SK-N-SH treated with all-trans-retinoic acid at 6 μM for 48 hours (cell line): ENCODE results near the gene TSPAN9.

ENCODE experiments used
- ATAC-seq: fragments of 200-7000 bp; cut with Tn5 transposase; 3 replicates; pipeline ENCODE4 v1.9.1; 2020; ENCODE audit warnings: mild to moderate bottlenecking, moderate library complexity
- ARNTL ChIP-seq: fragments of 450-650 bp; formaldehyde crosslinking; IDR thresholded peaks from 2 replicates; pipeline ENCODE4 v1.5.0; 2020; ENCODE audit warnings: low read depth, mild to moderate bottlenecking, moderate library complexity, borderline replicate concordance
- CSDC2 ChIP-seq: fragments of 250-450 bp; sonication (Bioruptor Pico); IDR thresholded peaks from 2 replicates; pipeline ENCODE4 v1.5.0; 2020; ENCODE audit warnings: mild to moderate bottlenecking, moderate library complexity
- CSRNP3 ChIP-seq: fragments of 250-450 bp; sonication (Bioruptor Pico); IDR thresholded peaks from 2 replicates; pipeline ENCODE4 v1.5.1; 2021; ENCODE audit warnings: mild to moderate bottlenecking, moderate library complexity
- ESRRG ChIP-seq: fragments of 250-450 bp; sonication (Bioruptor Pico); IDR thresholded peaks from 2 replicates; pipeline ENCODE4 v1.6.1; 2021; ENCODE audit warnings: mild to moderate bottlenecking
- GLIS3 ChIP-seq: fragments of 250-450 bp; sonication (Bioruptor Pico); IDR thresholded peaks from 2 replicates; pipeline ENCODE4 v1.5.0; 2020; ENCODE audit warnings: mild to moderate bottlenecking, moderate library complexity
- ISL1 ChIP-seq: fragments of 250-450 bp; sonication (Bioruptor Pico); IDR thresholded peaks from 2 replicates; pipeline ENCODE4 v2.1.2; 2022; ENCODE audit warnings: mild to moderate bottlenecking, moderate library complexity
- OSR1 ChIP-seq: fragments of 250-450 bp; sonication (Bioruptor Pico); IDR thresholded peaks from 2 replicates; pipeline ENCODE4 v1.8.0; 2022; ENCODE audit warnings: moderate library complexity, mild to moderate bottlenecking, inconsistent platforms
- PPARA ChIP-seq: fragments of 250-450 bp; sonication (Bioruptor Pico); IDR thresholded peaks from 2 replicates; pipeline ENCODE4 v1.5.0; 2020; ENCODE audit warnings: mild to moderate bottlenecking, borderline replicate concordance
- RARB ChIP-seq: fragments of 250-450 bp; sonication (Bioruptor Pico); IDR thresholded peaks from 2 replicates; pipeline ENCODE4 v1.8.0; 2021; ENCODE audit warnings: mild to moderate bottlenecking, moderate library complexity
- SNAI2 ChIP-seq: fragments of 250-450 bp; sonication (Bioruptor Pico); IDR thresholded peaks from 2 replicates; pipeline ENCODE4 v1.5.0; 2020; ENCODE audit warnings: mild to moderate bottlenecking, moderate library complexity
- TCF4 ChIP-seq: fragments of 250-450 bp; sonication (Bioruptor Pico); IDR thresholded peaks from 2 replicates; pipeline ENCODE4 v1.8.0; 2021; ENCODE audit warnings: mild to moderate bottlenecking, moderate library complexity, borderline replicate concordance
- TOX ChIP-seq: fragments of 250-450 bp; sonication (Bioruptor Pico); IDR thresholded peaks from 2 replicates; pipeline ENCODE4 v1.8.0; 2021; ENCODE audit warnings: mild to moderate bottlenecking, moderate library complexity, borderline replicate concordance
- ZC3H10 ChIP-seq: fragments of 250-450 bp; sonication (Bioruptor Pico); IDR thresholded peaks from 2 replicates; pipeline ENCODE4 v1.5.1; 2021; ENCODE audit warnings: mild to moderate bottlenecking, moderate library complexity
- ZFP3 ChIP-seq: fragments of 250-450 bp; sonication (Bioruptor Pico); IDR thresholded peaks from 2 replicates; pipeline ENCODE4 v1.5.0; 2020; ENCODE audit warnings: mild to moderate bottlenecking, moderate library complexity
- ZNF565 ChIP-seq: fragments of 450-650 bp; formaldehyde crosslinking; conservative IDR thresholded peaks from 2 replicates; pipeline ENCODE4 v1.5.0; 2020; ENCODE audit warnings: low read depth, mild to moderate bottlenecking, moderate library complexity
- ZNF70 ChIP-seq: fragments of 450-650 bp; formaldehyde crosslinking; IDR thresholded peaks from 2 replicates; pipeline ENCODE4 v1.5.0; 2020; ENCODE audit warnings: mild to moderate bottlenecking, moderate library complexity
- ZNF8 ChIP-seq: fragments of 450-650 bp; formaldehyde crosslinking; IDR thresholded peaks from 2 replicates; pipeline ENCODE4 v1.5.0; 2020; ENCODE audit warnings: mild to moderate bottlenecking, moderate library complexity
- TF ChIP-seq, protein P1 (sequence below): fragments of 250-450 bp; sonication (Bioruptor Pico); IDR thresholded peaks from 2 replicates; pipeline ENCODE4 v1.8.0; 2020; ENCODE audit warnings: mild to moderate bottlenecking, moderate library complexity, borderline replicate concordance
- TF ChIP-seq, protein P2 (sequence below): fragments of 250-450 bp; sonication (Bioruptor Pico); IDR thresholded peaks from 2 replicates; pipeline ENCODE4 v1.5.1; 2020; ENCODE audit warnings: low read depth, mild to moderate bottlenecking, moderate library complexity

TSPAN9 gene, protein sequence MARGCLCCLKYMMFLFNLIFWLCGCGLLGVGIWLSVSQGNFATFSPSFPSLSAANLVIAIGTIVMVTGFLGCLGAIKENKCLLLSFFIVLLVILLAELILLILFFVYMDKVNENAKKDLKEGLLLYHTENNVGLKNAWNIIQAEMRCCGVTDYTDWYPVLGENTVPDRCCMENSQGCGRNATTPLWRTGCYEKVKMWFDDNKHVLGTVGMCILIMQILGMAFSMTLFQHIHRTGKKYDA

DNA sequence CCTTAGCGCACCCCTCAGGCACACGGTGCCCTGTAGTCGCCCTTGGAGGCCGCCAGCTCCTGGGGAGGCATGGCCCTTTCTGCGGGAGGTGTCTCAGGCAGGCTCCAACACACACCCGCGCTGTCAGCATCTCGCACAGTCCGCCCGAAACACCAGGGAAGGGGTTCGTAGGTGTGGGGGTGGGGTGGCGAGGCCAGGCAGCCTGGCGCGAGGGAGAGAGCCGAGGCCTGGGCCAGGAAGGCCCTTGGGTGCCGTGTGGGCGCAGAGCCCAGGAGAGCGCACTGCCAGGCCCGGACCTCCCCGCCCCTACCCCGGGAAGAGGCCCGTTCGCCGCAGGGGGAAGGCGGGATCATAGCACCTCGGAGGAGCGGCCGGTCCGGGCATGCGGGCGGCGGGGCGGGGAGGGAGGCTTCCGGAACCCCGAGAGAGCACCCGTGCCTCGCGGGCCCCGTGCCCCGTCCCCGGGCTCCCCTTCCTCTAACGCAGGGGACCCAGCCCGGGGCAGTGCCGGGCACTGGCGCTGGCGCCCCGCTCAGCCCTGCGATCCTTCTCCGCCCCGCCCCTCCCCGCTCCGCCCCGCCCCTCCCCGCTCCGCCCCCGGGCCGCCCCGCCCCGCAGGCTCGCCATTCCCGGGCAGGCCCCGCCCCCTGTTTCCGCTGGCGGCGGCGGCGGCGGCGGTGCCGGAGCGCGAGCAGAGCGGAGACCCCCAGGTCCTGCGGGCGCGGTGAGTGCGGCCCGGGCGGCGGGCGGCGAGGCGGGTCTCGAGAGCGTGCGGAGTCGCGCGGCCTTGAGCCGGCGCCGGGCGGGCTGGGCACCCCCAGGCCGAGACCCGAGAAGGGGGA is at the start of gene TSPAN9:
Gene TSPAN9, plus strand, starts transcription at position 650 of the 842 bp plus-strand sequence. CDS start 123,815 bp downstream, outside the sequence.
- TF ChIP-seq TCF4 (CRISPR knock-in tag) (peak; percentile 25; the same call in 1 of the 2 replicates), ZFP3 (no peak)
- ATAC-seq, result peak; percentile 90

- TF ChIP-seq ZNF8 (CRISPR knock-in tag), result no peak
- ATAC-seq, result no peak
Measured at GRCh38 chr12:3028108-3028507, 49.1 kb upstream of the TSPAN9 start.

- ATAC-seq, result no peak
- TF ChIP-seq ZNF70 (no peak), TCF4 (CRISPR knock-in tag) (no peak), ZC3H10 (CRISPR knock-in tag) (no peak), ARNTL (CRISPR knock-in tag) (no peak), OSR1 (CRISPR knock-in tag) (no peak), SNAI2 (CRISPR knock-in tag) (no peak), PPARA (CRISPR knock-in tag) (no peak)
- TF ChIP-seq, protein P1, sequence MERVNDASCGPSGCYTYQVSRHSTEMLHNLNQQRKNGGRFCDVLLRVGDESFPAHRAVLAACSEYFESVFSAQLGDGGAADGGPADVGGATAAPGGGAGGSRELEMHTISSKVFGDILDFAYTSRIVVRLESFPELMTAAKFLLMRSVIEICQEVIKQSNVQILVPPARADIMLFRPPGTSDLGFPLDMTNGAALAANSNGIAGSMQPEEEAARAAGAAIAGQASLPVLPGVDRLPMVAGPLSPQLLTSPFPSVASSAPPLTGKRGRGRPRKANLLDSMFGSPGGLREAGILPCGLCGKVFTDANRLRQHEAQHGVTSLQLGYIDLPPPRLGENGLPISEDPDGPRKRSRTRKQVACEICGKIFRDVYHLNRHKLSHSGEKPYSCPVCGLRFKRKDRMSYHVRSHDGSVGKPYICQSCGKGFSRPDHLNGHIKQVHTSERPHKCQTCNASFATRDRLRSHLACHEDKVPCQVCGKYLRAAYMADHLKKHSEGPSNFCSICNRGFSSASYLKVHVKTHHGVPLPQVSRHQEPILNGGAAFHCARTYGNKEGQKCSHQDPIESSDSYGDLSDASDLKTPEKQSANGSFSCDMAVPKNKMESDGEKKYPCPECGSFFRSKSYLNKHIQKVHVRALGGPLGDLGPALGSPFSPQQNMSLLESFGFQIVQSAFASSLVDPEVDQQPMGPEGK (CRISPR knock-in tag), result no peak
Measured at GRCh38 chr12:3030821-3031429, 46.3 kb upstream of the TSPAN9 start.

- TF ChIP-seq PPARA (CRISPR knock-in tag), result no peak
- no peak for TF ChIP-seq RARB
- TF ChIP-seq TCF4 (CRISPR knock-in tag), result no peak
- TF ChIP-seq SNAI2 (CRISPR knock-in tag), result no peak
- no peak for TF ChIP-seq CSDC2 (CRISPR knock-in tag)
- TF ChIP-seq, protein P1 (CRISPR knock-in tag), result no peak
- TF ChIP-seq ZC3H10 (CRISPR knock-in tag), result no peak
- no peak for ATAC-seq
Measured at GRCh38 chr12:3032161-3032560, 45.0 kb upstream of the TSPAN9 start.

- ATAC-seq, result no peak
- TF ChIP-seq SNAI2 (CRISPR knock-in tag), result no peak
- no peak for TF ChIP-seq ISL1 (CRISPR knock-in tag)
- TF ChIP-seq ZNF70, result no peak
Measured at GRCh38 chr12:3032770-3033538, 44.2 kb upstream of the TSPAN9 start.

- no peak for TF ChIP-seq ZNF70
- TF ChIP-seq PPARA (CRISPR knock-in tag), result no peak
- no peak for TF ChIP-seq ZFP3
- TF ChIP-seq, protein P1 (CRISPR knock-in tag), result no peak
- TF ChIP-seq, protein P2, sequence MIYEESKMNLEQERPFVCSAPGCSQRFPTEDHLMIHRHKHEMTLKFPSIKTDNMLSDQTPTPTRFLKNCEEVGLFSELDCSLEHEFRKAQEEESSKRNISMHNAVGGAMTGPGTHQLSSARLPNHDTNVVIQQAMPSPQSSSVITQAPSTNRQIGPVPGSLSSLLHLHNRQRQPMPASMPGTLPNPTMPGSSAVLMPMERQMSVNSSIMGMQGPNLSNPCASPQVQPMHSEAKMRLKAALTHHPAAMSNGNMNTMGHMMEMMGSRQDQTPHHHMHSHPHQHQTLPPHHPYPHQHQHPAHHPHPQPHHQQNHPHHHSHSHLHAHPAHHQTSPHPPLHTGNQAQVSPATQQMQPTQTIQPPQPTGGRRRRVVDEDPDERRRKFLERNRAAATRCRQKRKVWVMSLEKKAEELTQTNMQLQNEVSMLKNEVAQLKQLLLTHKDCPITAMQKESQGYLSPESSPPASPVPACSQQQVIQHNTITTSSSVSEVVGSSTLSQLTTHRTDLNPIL (CRISPR knock-in tag), result no peak
- no peak for TF ChIP-seq ISL1 (CRISPR knock-in tag)
- no peak for TF ChIP-seq ARNTL (CRISPR knock-in tag)
- TF ChIP-seq TOX (CRISPR knock-in tag), result no peak
- TF ChIP-seq GLIS3 (CRISPR knock-in tag), result no peak
- no peak for TF ChIP-seq CSRNP3
- no peak for TF ChIP-seq TCF4 (CRISPR knock-in tag)
- no peak for TF ChIP-seq ESRRG (CRISPR knock-in tag)
- TF ChIP-seq CSDC2 (CRISPR knock-in tag), result no peak
- TF ChIP-seq ZNF565 (CRISPR knock-in tag), result no peak
- ATAC-seq, result no peak
Measured at GRCh38 chr12:3033539-3033867, 43.7 kb upstream of the TSPAN9 start.
